NT2/D1 (cell line): ENCODE measurements around the gene SBSN.
"Not testable (repeated sequence)": the region's sequence is repeated elsewhere in the genome, so short reads cannot be mapped to it uniquely, and the experiment has no call there.

Experiments
- DNase-seq: peaks from one replicate; pipeline ENCODE4 v3.0.0-alpha.2; 2011; ENCODE audit warnings: low read depth, low spot score
- H3K27me3 ChIP-seq: 2 replicates; pipeline ENCODE4 v1.6.0; 2011; ENCODE audit warnings: mild to moderate bottlenecking; ENCODE audit not compliant: insufficient read length, insufficient read depth
- H3K36me3 ChIP-seq: 2 replicates; pipeline ENCODE4 v1.6.1; 2011; ENCODE audit warnings: mild to moderate bottlenecking, low read length, mixed read lengths; ENCODE audit not compliant: insufficient read depth, insufficient read length
- H3K4me1 ChIP-seq: 2 replicates; pipeline ENCODE4 v1.5.1; 2011; ENCODE audit not compliant: insufficient read depth, insufficient read length
- H3K4me3 ChIP-seq: 2 replicates; pipeline ENCODE4 v1.5.1; 2011; ENCODE audit warnings: low read depth; ENCODE audit not compliant: insufficient read length
- H3K9ac ChIP-seq: 2 replicates; pipeline ENCODE4 v1.6.0; 2011; ENCODE audit warnings: low read depth; ENCODE audit not compliant: insufficient read length
- H3K9me3 ChIP-seq: 2 replicates; pipeline ENCODE4 v1.5.1; 2011; ENCODE audit warnings: mild to moderate bottlenecking, low read length; ENCODE audit not compliant: insufficient read depth
- SUZ12 ChIP-seq: IDR thresholded peaks from 2 replicates; pipeline ENCODE4 v1.6.1; 2011; ENCODE audit not compliant: insufficient read length, insufficient read depth; ENCODE audit errors: extremely low read depth
- YY1 ChIP-seq: IDR thresholded peaks from 2 replicates; pipeline ENCODE4 v1.6.1; 2011; ENCODE audit not compliant: insufficient read length, insufficient read depth
- ZNF274 ChIP-seq: IDR thresholded peaks from 2 replicates; pipeline ENCODE4 v1.6.1; 2011; ENCODE audit warnings: mild to moderate bottlenecking, low read depth, low read length

SBSN gene

GRCh38 chr19:35487656-35488182 lies 40.4 kb downstream of the SBSN start:
- H3K4me3 ChIP-seq = no peak overlapping the region
- H3K36me3 ChIP-seq = no peaks in the 10 kb centered on the region
- H3K4me1 ChIP-seq = no peaks in the 10 kb centered on the region
- no peaks in the 10 kb centered on the region for H3K9me3 ChIP-seq
- TF ChIP-seq ZNF274 (no peak), SUZ12 (no peak), YY1 (no peak)
- no peak overlapping the region for H3K9ac ChIP-seq
- H3K27me3 ChIP-seq = no peaks in the 10 kb centered on the region
- DNase-seq = no peak

DNA sequence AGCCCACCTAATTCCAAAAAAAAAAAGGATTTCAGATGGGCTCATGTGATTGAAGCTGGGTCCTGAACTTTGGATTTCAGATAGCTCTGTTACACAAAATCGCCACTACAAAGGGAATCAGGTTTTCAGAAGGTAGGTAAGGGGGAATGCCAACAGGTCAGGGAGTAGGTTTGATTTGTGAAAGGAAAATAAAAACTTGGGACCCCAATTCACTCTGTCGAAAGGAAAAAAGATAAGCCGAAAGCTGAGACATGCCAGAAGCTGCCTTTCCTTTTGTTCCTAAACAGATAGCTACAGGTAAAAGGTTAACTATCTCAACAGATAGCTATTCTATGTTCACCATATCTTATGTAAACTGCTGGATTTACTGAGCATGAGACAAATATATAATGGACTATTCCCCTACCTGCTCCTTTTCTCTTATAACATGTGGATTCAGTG lies 41.8 kb downstream of the SBSN start:
- Histone ChIP-seq H3K4me1 (no peaks in the 10 kb centered on the region), H3K9me3 (no peaks in the 10 kb centered on the region), H3K36me3 (no peaks in the 10 kb centered on the region), H3K4me3 (no peak overlapping the region), H3K9ac (no peak overlapping the region), H3K27me3 (no peaks in the 10 kb centered on the region)
- TF ChIP-seq SUZ12 (no peak), ZNF274 (no peak), YY1 (no peak)
- no peak for DNase-seq

DNA sequence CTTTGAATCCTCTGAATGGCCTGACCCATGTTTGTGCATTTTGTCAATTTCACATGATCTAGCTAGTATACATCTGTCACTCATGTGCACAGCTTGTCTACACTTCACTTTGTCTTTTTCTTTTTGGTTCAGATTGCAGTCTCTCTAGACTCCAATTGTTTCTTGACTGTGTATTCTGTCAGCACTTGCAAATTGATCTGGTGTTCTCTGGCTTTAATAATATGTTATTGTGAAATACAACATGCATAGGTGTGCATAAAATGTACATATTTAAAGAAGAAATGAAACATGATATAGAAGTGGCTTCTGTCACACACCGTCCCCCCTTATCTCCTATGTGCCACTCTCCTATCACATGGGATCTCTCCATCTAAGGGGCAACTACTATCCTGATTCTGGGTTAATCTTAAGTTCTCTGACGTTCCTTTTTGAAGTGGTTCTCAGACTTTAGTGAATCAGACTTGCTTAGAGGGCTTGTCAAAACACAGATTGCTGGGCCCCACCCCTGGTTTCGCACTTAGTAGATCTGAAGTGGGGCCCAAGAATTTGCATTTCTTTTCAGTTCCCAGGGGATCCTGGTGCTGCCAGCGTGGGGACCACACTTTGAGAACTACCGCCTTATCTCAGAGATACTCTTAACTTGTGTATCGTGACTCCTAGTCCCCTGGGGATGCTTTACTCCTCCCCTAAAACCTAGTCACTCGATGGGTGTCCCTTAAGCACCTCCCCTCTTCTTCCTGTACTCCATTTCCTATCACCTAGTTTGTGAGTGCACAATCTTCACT lies 43.7 kb downstream of the SBSN start:
- Histone ChIP-seq H3K27me3 (no peaks in the 10 kb centered on the region), H3K36me3 (no peaks in the 10 kb centered on the region), H3K4me1 (no peaks in the 10 kb centered on the region), H3K9ac (no peak overlapping the region), H3K9me3 (no peaks in the 10 kb centered on the region), H3K4me3 (no peak overlapping the region)
- no peak for DNase-seq
- TF ChIP-seq ZNF274 = no peak
- no peak for TF ChIP-seq SUZ12
- TF ChIP-seq YY1 = no peak

- no peaks in the 10 kb centered on the region for H3K9me3 ChIP-seq
- DNase-seq = no peak
- TF ChIP-seq SUZ12 = no peak
- TF ChIP-seq YY1 = no peak
- TF ChIP-seq ZNF274 = no peak
- no peaks in the 10 kb centered on the region for H3K27me3 ChIP-seq
- no peaks in the 10 kb centered on the region for H3K36me3 ChIP-seq
- H3K4me1 ChIP-seq = no peaks in the 10 kb centered on the region
- H3K4me3 ChIP-seq = no peak overlapping the region
- H3K9ac ChIP-seq = no peak overlapping the region
Measured at GRCh38 chr19:35483089-35483488, 45.0 kb downstream of the SBSN start.

GRCh38 chr19:35478794-35479677 lies 49.1 kb downstream of the SBSN start:
- no peak for DNase-seq
- Histone ChIP-seq H3K4me1 (peaks cover 2% of the 10 kb centered on the region), H3K4me3 (no peak overlapping the region), H3K27me3 (no peaks in the 10 kb centered on the region), H3K9ac (no peak overlapping the region), H3K36me3 (no peaks in the 10 kb centered on the region), H3K9me3 (no peaks in the 10 kb centered on the region)
- TF ChIP-seq SUZ12 (no peak), YY1 (no peak), ZNF274 (no peak)

DNA sequence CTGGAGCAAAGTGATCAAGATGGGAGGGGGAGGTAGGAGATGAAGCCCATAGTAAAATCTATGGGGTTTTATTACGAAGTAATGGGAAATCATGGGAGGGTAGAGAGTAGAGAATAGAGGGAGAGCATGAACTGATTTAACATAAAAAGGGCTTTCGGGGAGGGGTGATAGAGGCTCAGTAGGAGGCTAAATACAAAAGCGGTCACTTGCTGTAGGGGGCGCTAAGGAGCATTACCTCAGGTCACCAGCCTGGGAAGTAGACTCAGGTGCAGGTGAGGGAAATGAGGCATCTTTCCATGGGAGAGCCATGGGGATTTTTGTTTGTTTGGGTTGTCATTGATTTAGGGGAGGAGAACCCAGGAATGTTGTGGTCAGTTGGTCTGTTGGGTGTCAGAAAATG lies 52.0 kb downstream of the SBSN start:
- H3K27me3 ChIP-seq = no peaks in the 10 kb centered on the region
- H3K9me3 ChIP-seq = no peaks in the 10 kb centered on the region
- no peak for DNase-seq
- no peaks in the 10 kb centered on the region for H3K36me3 ChIP-seq
- TF ChIP-seq YY1 = no peak
- no peak for TF ChIP-seq SUZ12
- no peak for TF ChIP-seq ZNF274
- H3K9ac ChIP-seq = no peak overlapping the region
- peaks cover 2% of the 10 kb centered on the region for H3K4me1 ChIP-seq
- H3K4me3 ChIP-seq = no peak overlapping the region

GRCh38 chr19:35474594-35474993 lies 53.5 kb downstream of the SBSN start:
- not testable (repeated sequence) for H3K9me3 ChIP-seq, H3K36me3 ChIP-seq, H3K9ac ChIP-seq, H3K4me3 ChIP-seq, H3K4me1 ChIP-seq, H3K27me3 ChIP-seq, DNase-seq
